ENCODE data around the gene C17orf58.
A peak's percentile ranks its signal among the peaks of the same experiment; 100 is the strongest.
"Not testable (repeated sequence)": the region's sequence is repeated elsewhere in the genome, so short reads cannot be mapped to it uniquely, and the experiment has no call there.

Gene C17orf58

DNA sequence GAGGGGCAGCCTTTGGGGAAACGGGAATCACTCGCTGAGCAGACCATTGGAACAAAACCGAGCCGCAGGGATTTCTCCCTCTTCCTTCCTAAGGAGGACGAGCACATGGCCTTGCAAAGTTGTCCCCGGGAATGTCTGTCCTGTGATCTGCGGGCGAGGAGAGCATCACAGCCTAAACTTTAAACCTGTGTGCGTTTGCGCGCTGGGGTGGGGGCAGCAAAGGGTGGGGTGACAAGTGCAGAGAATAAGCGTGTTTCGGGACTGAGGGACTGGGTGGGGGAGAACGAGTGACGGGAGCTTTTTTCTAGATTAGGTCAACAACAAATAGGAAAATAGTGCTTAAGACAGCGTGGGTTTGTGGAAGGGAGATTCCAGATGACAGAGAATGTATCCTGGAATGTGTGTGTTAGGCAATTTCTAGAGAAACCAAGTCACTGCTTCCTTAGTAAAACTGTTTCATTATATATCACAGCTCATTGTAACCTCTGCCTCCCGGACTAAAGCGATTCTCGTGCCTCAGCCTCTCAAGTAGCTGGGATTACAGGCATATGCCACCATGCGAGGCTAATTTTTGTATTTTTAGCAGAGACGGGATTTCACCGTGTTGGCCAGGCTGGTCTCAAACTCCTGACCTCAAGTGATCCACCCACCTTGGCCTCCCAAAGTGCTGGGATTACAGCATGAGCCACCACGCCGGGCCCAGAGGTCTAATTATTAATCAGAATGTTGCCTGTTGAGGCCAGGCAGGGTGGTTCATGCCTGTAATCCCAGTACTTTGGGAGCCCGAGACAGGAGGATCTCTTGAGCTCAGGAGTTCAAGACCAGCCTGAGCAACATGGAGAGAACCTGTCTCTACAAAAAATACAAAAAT lies at the start of gene C17orf58:
TSS of gene C17orf58 (minus strand) at position 169 of the 871 bp plus-strand sequence. CDS start 271 bp downstream, outside the sequence.
- DNase-seq (ENCODE audit: low spot score), result not testable (repeated sequence)

DNA sequence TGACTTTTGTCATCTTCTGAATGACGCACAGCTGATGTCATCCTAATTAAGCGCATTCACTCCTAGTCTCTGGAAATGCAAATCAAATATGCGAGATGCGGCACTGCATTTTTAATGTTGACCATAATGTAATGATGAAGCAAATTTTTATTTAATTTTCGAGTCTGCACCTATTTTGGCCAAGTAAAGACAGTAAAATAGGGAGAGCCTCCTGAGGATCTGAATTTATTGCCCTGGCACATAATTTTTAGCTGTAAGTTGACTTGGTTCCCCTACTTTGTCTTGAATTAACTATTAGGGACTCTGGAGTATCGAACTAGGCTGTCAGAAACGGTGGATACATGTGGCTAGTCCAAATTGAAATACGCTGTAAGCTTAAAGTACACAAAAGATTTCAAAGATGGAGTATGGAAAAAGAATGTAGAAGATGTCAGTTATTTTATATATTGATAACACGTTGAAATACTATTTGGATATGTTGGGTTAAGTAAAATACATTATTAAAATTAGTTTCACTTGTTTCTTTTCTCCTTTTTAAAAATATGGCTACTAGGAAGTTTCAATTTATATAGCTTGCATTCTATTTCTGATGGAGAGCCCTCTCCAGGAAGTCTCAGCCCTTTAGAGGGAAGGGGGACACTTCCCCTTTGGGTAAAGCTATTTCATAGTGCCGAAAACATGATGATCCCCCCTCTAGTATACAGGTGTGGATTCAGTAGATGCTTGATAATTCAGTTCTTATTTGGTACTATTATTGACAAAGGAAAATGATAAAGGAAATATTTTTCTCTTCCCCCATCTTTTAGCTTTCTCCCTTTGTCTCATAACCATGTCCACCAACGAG lies 40.3 kb upstream of the C17orf58 start:
- no peak for DNase-seq (ENCODE audit: low spot score)

DNA sequence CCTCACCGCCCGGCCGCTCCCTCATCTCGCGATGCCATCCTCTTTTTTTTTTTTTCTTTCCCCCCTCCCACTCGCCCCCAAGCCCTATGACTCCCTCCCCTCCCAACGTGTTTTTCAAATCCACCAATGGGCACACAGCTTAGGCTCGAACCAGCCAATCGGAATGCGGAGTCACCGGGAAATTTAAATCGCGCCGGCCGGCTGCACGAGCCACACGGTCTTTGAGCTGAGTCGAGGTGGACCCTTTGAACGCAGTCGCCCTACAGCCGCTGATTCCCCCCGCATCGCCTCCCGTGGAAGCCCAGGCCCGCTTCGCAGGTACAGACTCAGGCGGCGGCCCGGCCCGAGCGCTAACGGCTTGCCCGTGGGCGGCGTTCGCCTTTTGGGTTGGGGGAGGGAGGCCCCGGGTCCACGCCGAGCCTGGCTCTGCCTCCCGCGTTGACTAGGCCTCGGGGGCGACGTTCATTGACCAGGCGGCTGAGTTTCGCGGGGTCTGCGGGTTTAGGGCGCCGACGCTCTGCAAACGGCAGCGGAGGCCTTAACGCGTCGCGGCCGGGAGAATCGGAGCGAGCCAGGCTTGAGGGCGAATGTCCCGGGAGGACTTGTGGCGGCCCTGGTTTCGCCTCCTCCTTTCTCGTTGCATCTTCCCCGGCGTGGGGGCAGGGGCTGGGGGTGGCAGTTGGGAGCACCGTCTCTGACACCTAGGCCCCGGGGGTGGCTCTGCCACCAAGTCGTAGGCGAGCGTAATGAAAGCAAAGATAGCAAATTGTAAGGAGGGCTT lies 39.4 kb upstream of the C17orf58 start, which contains the start of gene KPNA2:
TSS of gene KPNA2 (plus strand) at position 213 of the 781 bp plus-strand sequence. CDS start 1,398 bp downstream, outside the sequence.
- peak; percentile 97 for DNase-seq (ENCODE audit: low spot score)

DNA sequence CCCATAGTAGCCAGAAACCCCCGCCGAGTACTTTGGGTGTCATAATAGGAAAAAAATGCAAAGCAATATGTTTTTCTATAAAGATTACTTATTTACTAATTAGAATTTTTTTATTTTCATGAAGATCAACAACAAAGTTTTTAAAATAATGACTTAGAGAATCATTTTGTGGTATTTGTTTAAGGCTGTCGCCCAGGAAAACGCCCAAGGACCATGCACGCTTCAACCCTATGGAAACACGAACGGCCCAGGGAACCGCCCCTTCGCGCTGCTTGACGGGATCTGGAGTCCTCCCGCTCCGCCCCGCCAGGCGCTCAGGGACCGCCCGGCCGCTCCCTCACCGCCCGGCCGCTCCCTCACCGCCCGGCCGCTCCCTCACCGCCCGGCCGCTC lies 38.9 kb upstream of the C17orf58 start:
- no peak for DNase-seq (ENCODE audit: low spot score)

DNA sequence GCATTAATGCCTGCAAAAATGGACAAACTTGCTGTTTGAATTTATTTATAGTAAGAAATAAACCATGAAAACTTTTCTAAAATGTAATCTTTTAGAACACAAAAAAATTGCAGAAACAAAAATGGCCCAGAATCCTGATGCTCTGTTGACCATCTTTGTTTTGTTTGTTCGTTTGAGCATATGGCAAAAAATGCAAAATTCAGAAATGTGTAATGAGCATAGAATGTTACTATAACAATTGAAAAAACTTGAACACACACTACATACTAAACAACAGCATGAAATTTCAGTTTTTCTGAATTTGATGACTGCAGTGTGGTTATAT lies 38.1 kb upstream of the C17orf58 start:
- no peak for DNase-seq (ENCODE audit: low spot score)

DNA sequence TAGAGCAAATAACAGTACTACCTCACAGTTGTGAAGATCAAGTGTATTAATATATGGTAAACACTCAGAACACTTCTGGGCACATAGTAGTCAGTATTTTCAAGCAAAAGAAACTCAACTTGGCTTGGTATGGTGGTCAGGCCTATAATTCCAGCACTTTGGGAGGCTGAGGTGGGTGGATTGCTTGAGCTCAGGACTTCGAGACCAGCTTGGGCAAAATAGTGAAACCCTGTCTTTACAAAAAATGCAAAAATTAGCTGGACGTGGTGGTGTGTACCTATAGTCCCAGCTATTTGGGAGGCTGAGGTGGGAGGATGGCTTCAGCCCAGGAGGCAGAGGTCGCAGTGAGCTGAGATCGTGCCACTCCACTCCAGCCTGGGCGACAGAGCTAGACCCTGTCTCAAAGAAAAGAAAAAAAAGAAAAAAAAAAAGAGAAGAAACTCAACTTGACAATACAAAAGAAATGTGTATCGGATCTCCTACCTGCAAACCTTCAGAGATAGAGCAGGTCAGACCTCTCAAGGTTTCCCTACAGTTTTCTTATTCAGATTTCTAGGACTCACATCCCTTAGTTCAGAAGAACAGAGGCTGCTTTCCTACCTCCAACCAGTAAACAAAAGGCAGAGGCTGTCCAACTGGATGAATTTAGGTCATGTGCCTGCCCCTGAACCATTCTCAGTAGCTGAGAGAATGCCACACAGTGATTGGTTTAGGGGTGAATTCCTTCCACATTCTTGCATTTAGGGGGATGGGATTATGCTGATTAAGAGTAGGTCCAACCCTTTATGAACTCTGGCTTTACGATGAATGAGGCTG lies 37.6 kb upstream of the C17orf58 start:
- DNase-seq (ENCODE audit: low spot score), result no peak

DNA sequence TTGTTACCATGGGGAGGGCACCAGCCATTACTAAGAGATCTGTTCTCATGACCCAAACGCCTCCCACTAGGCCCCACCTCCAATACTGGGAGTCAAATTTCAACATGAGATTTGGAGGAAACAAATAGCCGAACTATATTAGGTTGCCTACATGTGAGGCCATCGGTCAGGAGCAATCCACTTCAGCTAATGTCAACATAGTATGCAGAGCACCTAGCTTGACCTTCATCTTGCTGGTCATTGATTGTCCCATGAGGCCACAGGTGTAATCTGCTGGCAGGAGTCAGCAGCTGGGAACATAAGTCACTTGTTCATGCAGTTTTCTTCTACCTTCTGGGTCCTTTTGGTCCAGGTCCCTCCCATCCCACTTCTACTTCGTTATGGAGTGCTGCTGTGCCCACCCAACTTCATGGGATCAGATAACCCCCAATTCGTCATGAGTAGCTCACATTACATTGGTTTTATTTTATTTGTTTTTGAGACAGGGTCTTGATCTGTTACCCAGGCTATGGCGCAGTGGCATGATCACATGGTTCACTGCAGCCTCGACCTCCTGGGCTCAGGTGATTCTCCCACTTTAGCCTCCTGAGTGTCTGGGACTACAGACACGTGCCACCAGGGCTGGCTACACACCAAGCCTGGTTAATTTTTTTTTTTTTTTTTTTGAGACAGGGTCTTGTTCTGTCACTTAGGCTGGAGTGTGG lies 33.4 kb upstream of the C17orf58 start:
- DNase-seq (ENCODE audit: low spot score), result no peak

DNA sequence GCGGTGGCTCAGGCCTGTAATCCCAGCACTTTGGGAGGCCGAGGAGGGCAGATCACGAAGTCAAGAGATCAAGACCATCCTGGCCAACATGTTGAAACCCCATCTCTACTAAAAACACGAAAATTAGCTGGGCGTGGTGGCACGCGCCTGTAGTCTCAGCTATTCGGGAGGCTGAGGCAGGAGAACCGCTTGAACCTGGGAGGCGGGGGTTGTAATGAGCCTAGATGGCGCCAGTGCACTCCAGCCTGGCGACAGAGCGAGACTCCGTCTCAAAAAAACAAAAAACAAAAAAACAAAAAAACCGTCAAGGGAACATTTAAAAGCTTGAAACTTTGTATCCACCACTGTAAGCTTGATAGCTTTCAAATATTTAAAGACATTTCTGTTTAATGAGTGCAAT lies 26.3 kb upstream of the C17orf58 start:
- not testable (repeated sequence) for DNase-seq (ENCODE audit: low spot score)

DNA sequence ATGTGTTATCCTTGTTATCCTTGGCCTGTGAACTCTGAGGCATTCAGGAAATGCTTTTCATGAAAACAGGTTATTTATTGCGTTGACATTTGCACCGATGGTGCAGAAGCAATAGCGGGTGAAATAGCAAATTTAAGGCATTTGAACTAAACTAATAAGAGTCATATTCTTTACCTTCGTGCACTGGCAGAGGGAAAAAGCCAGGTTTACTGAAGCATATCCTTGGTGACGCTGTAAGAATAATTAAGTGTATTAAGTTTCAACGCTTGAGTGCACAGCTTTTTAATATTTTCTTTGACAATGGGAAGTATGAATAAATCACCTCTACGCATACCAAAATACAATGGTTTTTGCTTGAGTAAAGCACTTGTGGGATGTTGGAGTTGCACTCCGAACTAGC lies 25.7 kb upstream of the C17orf58 start:
- no peak for DNase-seq (ENCODE audit: low spot score)

DNA sequence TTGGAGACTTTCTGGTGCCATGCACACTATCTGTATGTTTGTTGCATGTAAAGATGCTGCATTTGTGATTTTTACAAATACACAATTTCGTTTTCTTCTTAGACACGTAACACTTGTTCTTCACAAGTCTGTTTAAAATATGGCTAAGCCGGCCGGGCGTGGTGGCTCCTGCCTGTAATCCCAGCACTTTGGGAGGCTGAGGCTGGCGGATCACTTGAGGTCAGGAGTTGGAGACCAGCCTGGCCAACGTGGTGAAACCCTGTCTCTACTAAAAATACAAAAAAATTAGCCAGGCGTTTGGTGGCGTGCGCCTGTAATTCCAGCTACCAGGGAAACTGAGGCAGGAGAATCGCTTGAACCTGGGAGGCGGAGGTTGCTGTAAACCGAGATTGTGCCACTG lies 24.5 kb upstream of the C17orf58 start:
- DNase-seq (ENCODE audit: low spot score), result not testable (repeated sequence)

DNA sequence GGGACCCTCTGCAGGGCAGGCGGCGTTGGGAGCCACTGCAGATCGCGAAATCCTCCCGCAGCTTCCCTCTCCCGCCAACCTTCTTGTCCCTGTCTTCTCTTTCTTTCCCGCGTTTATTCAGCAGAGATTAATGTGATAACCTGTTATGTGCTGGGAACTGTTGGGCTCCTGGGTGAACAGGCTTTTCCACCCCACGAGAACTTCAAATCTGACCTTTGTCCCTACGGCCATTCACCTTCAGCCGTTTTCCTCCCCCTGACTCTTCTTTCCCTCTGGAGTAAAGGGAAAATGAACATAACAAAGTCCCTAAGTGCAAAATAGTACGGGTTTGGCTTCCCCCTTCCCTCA lies 24.1 kb upstream of the C17orf58 start:
- DNase-seq (ENCODE audit: low spot score), result no peak

DNA sequence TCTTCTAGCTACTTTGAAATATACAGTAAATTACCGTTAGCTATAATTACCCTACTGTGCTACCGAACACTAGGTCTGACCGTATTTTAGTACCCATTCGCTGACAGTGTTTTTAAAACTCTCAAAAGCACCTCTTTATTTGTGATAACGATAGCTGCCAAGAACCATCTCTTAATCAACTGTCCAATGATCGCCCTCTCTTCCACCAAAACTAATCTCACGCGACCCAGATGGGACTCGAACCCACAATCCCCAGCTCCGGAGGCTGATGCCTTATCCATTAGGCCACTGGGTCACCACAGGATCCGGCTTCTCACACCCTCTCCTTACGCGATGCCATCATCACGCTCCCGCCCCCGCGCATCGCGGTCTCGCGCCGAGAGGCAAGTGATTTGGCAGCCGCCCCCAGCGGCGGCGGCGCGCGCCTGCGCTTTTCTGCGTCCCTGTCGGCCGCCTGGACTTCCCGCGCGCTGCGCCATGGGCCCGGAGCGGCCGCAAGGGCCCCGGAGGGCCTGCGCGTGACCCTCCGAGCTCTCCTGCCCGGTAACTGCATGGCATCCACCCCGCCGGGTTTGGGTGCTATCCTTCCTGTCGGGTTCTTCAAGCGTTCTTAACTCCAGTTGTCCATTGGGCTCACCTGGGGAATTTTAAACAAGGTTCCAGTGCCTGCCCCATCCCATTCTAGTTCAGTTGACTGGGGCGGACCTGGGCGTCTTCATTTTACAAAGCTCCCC lies 23.6 kb upstream of the C17orf58 start:
- peak; percentile 98 for DNase-seq (ENCODE audit: low spot score)

DNA sequence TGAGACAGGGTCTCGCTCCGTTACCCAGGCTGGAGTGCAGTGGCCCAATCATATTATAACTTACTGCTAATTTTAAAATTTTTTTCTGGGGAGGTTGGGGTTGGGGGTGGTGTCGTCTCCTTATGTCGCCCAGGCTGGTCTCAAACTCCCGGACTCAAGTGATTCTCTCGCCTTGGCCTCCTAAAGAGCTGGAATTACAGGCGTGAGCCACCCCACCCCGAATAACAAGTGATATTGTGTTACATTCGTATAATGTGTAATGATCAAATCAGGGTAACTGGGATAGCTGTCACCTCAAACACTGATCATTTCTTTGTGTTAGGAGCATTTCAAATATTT lies 23.0 kb upstream of the C17orf58 start:
- DNase-seq (ENCODE audit: low spot score), result no peak

DNA sequence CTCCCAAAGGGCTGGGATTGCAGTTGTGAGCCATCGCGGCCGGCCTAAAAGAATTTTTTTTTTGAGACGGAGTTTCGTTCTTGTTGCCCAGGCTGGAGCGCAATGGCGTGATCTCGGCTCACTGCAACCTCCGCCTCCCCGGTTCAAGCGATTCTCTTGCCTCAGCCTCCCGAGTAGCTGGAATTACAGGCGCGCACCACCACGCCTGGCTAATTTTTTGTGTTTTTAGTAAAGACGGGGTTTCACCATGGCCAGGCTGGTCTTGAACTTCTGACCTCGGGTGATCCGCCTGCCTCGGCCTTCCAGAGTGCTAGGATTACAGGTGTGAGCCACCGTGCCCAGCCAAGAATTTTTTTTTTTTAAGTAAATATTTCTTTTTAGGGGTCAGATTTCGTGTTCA lies 22.2 kb upstream of the C17orf58 start:
- not testable (repeated sequence) for DNase-seq (ENCODE audit: low spot score)

DNA sequence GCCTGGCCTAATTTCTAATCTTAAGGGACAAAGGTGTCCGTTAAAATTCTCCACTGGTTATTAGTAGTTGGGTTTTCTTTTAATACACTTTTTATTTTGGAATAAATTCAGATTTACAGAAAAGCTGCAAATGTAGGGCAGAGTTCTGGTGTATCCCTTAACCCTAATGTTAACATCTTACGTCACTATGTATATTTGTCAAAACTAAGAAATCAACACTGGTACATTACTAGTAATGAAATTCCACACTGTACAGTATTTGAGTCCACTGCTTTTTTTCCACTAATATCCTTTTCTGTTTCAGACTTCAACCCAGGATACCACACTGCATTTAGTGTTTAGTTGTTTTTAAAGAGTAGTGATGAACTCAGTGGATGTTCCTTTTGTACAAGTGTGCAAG lies 20.6 kb upstream of the C17orf58 start:
- DNase-seq (ENCODE audit: low spot score), result no peak

DNA sequence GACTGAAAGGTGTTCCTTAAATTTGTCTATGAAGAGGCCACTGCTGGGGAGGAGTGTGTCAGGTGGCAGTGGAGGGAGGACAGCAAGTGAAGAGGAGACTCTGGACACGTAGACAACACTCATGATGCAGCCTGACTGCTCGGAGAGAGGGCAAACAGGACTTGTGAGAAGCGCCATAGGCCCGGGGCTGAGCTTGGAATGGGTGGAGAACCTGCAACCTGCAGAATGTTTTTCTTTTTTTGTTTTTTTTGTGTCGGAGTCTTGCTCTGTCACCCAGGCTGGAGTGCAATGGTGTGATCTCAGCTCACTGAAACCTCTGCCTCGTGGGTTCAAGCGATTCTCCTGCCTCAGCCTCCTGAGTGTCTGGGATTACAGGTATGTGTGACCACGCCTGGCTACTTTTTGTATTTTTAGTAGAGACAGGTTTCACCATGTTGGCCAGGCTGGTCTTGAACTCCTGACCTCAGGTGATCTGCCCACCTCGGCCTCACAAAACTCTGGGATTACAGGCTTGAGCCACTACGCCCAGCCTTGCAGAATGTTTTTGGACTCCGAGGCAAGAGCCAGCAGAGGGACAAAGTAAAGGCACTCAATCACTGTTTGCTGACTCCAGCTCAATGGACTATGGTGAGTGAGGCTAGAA lies 18.9 kb upstream of the C17orf58 start:
- no peak for DNase-seq (ENCODE audit: low spot score)

DNA sequence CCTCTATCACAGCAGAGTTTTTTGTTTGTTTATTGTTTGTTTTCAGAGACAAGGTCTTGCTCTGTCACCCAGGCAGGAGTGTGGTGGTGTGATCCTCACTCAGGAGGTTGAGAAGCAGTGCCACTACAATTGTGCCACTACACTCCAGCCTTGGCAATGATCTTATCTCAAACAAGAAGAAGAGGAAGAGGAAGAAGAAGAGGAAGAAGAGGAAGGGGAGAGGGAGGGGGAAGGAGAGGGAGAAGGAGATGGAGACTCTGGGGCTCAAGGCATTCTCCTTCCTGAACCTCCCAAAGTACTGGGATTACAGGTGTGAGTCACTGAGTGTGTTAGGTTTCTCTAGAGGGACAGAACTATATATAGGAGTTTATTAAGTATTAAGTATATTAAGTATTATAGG lies 17.1 kb upstream of the C17orf58 start:
- DNase-seq (ENCODE audit: low spot score), result no peak

DNA sequence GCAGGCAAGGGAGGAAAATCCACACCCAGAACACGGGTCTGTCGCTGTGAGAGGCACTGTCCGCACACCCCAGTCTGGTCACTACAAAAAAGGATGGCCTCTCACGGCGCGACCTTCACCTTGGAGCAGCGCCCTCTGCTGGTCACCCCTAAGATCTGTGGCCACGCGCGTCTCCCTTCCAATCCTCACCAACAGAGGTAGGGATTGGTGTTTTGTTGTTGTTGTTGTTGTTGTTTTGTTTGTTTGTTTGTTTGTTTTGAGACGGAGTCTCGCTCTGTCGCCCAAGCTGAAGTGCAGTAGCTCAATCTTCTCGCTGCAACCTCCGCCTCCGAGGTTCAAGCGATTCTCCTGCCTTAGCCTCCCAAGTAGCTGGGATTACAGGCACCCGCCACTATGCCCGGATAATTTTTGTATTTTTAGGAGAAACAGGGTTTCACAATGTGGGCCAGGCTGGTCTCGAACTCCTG lies 15.0 kb upstream of the C17orf58 start:
- peak; percentile 59 for DNase-seq (ENCODE audit: low spot score)

DNA sequence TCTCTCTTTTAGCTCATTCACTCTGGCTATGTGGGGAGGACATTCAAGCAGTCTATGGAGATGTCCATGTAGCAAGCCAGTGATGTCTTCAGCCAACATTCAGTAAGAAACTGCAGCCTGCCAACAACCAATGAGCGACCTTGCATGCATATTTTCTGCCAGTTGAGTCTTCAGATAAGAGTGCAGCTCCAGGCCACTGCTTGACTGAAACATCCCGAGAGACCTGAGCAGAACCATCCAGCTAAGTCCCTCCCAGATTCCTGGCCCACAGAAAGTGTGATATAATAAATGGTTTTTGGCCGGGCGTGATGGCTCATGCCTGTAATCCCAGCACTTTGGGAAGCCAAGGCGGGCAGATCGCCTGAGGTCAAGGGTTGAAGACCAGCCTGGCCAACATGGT lies 10.5 kb upstream of the C17orf58 start:
- no peak for DNase-seq (ENCODE audit: low spot score)

DNA sequence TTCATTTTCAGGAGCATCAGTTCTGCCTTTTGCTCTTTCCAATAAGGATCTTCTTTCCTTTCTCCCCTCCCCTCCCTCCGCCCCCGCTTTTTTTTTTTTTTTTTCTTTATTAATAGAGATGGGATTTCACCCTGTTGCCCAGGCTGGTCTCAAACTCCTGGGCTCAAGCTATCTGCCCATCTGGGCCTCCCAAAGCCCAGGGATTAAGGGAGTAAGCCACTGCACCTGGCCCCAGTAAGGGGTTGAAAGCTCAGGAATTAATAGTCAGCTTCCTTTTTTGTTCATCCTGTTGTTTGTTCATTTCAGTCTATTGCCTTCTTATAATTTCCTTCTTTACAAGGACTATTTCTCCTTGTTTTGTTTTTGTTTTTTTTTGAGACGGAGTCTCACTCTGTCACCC lies 7.9 kb upstream of the C17orf58 start:
- DNase-seq (ENCODE audit: low spot score), result no peak
